ENCODE data around the gene LGR6.

Gene LGR6

GRCh38 chr1:202291961-202292712 lies 98.5 kb downstream of the LGR6 start:
- peak; percentile 59 for DNase-seq

DNA sequence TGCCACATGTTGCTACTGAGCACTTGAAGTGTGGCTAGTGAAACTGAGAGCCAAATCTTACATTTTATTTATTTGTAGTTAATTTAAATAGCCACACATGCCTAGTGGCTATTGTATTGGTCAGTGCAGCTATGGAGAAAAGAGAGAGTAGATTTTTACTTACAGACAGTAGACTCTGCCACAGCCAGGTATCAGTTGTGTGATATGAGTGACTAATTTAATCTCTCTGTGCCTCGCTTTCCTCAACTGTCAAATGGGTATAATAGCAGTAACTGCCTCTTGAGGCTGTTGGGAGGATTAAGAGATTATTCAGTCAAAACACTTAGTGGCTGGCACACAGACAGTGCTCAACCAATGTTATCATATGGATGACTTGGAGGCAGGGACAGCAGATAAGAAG lies 99.2 kb downstream of the LGR6 start:
- no peak for DNase-seq

DNA sequence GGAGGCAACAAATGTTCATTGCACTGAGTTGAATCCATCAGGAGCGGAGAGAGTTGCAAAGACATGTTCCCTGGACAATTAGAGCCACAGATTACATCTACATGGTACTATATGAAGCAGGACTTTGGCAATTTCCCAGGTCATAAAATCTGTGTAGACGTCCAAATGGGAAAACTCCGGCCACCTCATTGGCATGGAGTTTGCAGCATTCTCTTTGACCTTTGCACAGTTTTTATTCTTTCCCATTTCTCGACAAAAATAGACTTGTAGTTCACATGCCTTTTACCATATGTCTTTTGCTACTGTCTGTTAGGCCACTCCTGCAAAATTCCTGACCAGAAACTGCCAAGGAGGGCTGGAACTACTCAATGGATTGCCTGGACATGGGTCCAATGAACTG lies 100.0 kb downstream of the LGR6 start:
- DNase-seq: no peak

- no peak for DNase-seq
Observed at GRCh38 chr1:202302166-202302565, 108.6 kb downstream of the LGR6 start.

DNA sequence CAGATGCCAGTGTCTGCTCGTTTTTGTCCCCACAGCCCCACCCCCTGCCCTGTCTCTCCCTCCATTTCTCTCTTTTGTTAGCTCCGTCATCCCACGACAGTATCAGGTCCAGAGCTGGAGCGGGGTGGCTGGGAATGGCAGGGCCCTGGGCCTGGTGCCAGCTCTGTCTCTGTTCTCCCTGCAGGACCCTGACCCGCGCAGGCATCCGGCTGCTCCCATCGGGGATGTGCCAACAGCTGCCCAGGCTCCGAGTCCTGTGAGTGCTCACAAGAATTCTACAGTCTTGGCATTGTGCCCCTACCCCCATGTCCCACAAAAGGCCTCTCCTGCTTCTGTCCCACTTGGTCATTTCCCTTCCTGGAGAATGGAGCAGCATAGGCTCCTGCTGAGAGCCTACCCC lies 110.8 kb downstream of the LGR6 start:
- DNase-seq: no peak

DNA sequence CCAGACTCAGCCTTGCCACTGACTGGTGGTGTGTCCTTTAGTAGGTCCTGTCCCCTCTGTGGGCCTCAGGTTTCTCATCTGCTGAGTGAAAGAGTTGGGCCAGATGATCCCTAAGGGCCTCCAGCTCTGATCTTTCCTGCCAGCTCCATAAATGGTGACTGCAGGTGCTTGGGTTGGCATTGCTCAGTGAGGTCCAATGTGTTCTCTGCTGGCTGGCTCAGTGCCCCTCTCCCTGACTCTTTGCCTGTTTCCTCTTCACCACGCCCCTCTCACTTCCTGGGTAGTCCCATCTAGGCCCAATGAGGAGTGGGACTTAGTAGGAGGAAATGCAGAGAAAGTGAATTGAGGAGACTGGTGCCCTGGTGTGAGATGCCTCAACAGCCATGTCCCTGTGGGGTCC lies 111.6 kb downstream of the LGR6 start:
- no peak for DNase-seq

GRCh38 chr1:202306535-202307345 lies 113.1 kb downstream of the LGR6 start:
- DNase-seq: no peak

DNA sequence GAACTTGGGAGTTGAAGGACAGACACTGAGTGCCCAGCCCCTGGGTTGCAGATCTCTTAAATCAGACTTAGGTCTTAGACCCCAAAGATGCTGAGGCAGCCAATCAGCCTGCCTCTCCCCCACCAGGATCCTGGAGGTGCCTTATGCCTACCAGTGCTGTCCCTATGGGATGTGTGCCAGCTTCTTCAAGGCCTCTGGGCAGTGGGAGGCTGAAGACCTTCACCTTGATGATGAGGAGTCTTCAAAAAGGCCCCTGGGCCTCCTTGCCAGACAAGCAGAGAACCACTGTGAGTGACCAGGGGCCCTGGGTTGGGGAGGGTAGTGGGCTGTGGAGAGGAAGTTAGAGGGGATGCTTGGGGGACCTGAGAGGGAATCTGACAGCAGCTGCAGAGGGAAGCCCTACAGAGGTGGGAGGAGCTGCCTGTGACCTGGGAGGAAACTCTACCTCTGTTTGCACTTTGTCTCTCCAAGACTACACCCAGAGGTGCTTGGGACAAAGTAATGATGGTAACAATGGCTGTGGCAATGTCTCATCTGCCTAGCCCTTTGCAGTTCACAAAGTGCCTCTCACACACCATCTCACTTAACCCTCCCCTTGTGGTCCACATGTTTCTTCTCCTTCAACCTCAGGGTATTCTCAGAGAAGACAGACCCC lies 116.6 kb downstream of the LGR6 start:
- no peak for DNase-seq

- no peak for DNase-seq
Observed at GRCh38 chr1:202310746-202311145, 117.1 kb downstream of the LGR6 start.

GRCh38 chr1:202311875-202312635 lies 118.5 kb downstream of the LGR6 start:
- peak; percentile 30 for DNase-seq

GRCh38 chr1:202315576-202316168 lies 122.1 kb downstream of the LGR6 start:
- DNase-seq: no peak

- no peak for DNase-seq
Observed at GRCh38 chr1:202316186-202316585, 122.6 kb downstream of the LGR6 start.

DNA sequence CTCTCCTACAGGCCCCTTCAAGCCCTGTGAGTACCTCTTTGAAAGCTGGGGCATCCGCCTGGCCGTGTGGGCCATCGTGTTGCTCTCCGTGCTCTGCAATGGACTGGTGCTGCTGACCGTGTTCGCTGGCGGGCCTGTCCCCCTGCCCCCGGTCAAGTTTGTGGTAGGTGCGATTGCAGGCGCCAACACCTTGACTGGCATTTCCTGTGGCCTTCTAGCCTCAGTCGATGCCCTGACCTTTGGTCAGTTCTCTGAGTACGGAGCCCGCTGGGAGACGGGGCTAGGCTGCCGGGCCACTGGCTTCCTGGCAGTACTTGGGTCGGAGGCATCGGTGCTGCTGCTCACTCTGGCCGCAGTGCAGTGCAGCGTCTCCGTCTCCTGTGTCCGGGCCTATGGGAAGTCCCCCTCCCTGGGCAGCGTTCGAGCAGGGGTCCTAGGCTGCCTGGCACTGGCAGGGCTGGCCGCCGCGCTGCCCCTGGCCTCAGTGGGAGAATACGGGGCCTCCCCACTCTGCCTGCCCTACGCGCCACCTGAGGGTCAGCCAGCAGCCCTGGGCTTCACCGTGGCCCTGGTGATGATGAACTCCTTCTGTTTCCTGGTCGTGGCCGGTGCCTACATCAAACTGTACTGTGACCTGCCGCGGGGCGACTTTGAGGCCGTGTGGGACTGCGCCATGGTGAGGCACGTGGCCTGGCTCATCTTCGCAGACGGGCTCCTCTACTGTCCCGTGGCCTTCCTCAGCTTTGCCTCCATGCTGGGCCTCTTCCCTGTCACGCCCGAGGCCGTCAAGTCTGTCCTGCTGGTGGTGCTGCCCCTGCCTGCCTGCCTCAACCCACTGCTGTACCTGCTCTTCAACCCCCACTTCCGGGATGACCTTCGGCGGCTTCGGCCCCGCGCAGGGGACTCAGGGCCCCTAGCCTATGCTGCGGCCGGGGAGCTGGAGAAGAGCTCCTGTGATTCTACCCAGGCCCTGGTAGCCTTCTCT lies 124.6 kb downstream of the LGR6 start:
- DNase-seq: no peak

GRCh38 chr1:202319381-202320080 lies 125.9 kb downstream of the LGR6 start:
- no peak for DNase-seq

DNA sequence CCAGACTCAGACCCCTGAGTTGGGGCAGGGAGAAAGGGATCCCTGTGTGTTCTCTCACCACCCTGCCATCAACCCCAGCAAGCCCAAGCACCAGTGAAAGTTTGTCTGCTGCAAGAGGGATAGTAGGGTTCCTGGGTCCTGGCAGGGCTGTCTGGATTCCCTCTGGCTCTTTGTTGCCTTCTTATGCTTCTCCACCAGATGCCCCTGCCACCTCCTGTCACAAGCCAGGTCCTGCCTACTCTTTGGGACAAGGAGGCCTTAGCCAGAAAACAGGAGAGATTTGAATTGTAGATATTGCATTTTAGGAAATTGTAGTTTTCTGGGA lies 126.4 kb downstream of the LGR6 start:
- no peak for DNase-seq

GRCh38 chr1:202323731-202324130 lies 130.1 kb downstream of the LGR6 start:
- DNase-seq: no peak

DNA sequence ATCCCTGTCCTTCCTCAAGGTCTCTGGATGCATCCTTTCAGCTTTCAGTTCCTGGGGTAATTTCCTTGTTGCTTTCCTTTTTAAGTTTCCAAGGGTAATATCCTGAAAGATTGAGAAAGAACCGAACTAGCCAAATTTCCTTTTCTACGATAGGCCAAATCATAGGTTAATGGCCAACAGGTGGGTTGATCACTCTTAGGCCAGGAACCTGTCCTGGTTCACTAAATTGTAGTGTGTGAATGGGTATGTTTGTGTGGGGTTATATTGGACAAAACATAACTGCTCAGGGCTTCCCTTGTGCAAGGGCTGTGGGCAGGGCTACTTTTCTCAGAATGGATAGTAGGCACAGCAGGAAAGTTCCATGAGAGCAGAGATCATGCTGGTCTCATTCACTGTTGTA lies 131.0 kb downstream of the LGR6 start:
- DNase-seq: no peak

DNA sequence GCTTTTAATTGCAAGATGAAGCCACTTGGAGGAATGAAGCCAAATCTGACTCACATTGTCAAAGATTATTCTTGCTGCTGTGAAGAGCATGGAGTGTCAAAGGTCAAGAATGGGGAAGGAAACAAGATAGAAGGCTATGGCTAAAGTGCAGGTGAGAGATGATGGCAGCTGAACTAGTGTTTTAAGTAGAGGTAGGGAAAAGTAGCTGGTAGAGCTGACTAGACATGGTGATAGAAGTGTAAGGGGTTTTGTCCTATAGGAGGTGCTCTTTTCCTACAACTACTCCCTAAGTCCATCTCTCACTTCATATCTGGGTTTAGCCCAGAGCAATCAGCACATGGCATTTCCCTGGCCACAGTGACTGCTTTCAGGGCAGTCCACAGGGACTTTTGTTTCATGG lies 136.3 kb downstream of the LGR6 start:
- no peak for DNase-seq

GRCh38 chr1:202333861-202334260 lies 140.3 kb downstream of the LGR6 start:
- DNase-seq: no peak

- no peak for DNase-seq
Observed at GRCh38 chr1:202343652-202344349, 150.2 kb downstream of the LGR6 start.

Measured in NCI-H524 treated with DMSO at 0.1 percent for 48 hours (cell line).